ENCODE data around the gene NOP9.

NOP9 gene, protein sequence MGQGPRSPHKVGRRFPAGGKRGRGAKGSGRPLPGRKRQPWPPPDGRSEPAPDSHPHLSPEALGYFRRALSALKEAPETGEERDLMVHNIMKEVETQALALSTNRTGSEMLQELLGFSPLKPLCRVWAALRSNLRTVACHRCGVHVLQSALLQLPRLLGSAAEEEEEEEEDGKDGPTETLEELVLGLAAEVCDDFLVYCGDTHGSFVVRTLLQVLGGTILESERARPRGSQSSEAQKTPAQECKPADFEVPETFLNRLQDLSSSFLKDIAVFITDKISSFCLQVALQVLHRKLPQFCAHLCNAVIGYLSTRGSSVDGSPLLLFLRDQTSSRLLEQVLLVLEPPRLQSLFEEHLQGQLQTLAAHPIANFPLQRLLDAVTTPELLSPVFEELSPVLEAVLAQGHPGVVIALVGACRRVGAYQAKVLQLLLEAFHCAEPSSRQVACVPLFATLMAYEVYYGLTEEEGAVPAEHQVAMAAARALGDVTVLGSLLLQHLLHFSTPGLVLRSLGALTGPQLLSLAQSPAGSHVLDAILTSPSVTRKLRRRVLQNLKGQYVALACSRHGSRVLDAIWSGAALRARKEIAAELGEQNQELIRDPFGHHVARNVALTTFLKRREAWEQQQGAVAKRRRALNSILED

DNA sequence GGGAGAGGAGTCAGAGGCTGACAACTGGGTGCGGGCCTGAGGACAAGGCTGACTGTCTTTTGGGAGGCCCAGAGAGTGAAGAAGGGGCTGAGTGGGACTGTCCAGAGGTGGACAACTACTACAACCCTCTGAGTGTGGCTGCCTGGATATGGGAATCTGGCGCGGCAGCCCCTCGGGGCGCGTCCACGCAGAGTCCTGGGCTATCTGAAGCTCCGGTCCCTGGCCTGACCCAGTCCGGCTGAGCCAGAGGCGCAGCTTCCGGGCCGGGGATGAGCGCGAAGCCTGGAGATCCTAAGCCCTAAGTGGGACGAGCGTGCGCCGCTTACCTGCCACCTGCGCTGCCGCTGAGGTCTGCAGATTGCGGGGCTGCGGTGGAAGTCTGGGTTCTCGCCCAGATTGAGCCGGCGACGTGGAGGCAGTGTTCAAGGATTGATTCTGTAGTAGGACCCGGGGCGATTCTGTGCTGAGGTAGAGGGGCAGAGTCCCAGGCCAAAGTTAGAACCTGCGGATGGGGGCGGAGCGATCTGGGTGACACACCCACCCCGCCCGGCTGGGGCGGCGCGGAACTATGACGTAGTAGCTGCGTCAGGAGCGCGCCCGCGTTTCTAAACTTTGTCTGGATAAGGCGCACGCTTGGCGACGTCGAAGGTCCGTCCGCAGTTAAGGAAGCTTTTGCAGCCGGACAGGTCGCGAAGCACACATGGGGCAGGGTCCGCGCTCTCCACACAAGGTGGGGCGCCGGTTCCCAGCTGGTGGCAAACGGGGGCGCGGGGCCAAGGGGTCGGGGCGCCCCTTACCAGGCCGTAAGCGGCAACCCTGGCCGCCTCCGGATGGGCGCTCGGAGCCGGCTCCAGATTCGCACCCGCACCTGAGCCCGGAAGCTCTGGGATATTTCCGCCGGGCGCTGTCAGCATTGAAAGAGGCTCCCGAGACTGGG lies at the start of gene NOP9, which contains the start of gene DHRS1:
NOP9 (plus strand) TSS at position 596 of the 937 bp plus-strand sequence; CDS start at position 701, 105 bp downstream.
DHRS1 (minus strand) TSS at position 526 of the 937 bp plus-strand sequence. CDS start 674 bp downstream, outside the sequence.
- TF ChIP-seq, protein P1, sequence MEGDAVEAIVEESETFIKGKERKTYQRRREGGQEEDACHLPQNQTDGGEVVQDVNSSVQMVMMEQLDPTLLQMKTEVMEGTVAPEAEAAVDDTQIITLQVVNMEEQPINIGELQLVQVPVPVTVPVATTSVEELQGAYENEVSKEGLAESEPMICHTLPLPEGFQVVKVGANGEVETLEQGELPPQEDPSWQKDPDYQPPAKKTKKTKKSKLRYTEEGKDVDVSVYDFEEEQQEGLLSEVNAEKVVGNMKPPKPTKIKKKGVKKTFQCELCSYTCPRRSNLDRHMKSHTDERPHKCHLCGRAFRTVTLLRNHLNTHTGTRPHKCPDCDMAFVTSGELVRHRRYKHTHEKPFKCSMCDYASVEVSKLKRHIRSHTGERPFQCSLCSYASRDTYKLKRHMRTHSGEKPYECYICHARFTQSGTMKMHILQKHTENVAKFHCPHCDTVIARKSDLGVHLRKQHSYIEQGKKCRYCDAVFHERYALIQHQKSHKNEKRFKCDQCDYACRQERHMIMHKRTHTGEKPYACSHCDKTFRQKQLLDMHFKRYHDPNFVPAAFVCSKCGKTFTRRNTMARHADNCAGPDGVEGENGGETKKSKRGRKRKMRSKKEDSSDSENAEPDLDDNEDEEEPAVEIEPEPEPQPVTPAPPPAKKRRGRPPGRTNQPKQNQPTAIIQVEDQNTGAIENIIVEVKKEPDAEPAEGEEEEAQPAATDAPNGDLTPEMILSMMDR (IDR thresholded peaks at IDR 0.05; ENCODE audit: low read depth, low read length): no peak
- peak within 1 kb of the TSS; percentile 96 for H3K4me3 ChIP-seq (ENCODE audit: low read depth, low read length)

GRCh38 chr14:24250354-24250753 lies 49.3 kb upstream of the NOP9 start:
- no peak overlapping the region for H3K4me3 ChIP-seq (ENCODE audit: low read depth, low read length)
- TF ChIP-seq, protein P1 (IDR thresholded peaks at IDR 0.05; ENCODE audit: low read depth, low read length): no peak

- H3K4me3 ChIP-seq (ENCODE audit: low read depth, low read length): no peak overlapping the region
- TF ChIP-seq, protein P1 (IDR thresholded peaks at IDR 0.05; ENCODE audit: low read depth, low read length): no peak
These were observed 47.8 kb upstream of the NOP9 start for GRCh38 chr14:24251880-24252288.

GRCh38 chr14:24252289-24253124 lies 47.1 kb upstream of the NOP9 start:
- no peak overlapping the region for H3K4me3 ChIP-seq (ENCODE audit: low read depth, low read length)
- TF ChIP-seq, protein P1 (IDR thresholded peaks at IDR 0.05; ENCODE audit: low read depth, low read length): no peak

DNA sequence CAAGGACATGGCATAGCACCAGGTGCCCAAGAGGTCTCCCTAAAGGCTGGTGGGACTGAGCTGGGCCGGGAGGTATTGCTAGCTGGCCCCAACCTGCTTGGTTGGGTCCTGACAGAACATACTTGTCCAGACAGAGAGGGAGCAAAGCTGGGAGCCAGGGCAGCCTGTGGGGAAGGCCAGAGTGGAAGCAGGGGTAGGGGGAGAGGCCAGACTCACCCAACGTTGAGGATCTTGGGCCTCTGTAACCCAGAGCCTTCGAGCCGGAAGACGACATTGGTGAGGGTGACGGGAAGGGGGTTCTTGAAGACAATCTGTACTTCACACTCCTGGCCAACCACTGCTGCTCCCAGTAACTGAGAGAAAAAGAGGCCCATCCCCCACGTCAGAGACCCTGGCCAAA lies 45.7 kb upstream of the NOP9 start:
- TF ChIP-seq, protein P1 (IDR thresholded peaks at IDR 0.05; ENCODE audit: low read depth, low read length): no peak

GRCh38 chr14:24254630-24255392 lies 44.8 kb upstream of the NOP9 start:
- TF ChIP-seq, protein P1 (IDR thresholded peaks at IDR 0.05; ENCODE audit: low read depth, low read length): no peak
- H3K4me3 ChIP-seq (ENCODE audit: low read depth, low read length): no peak overlapping the region

More for the DNA sequence above, 45.7 kb upstream of the NOP9 start:
- H3K4me3 ChIP-seq (ENCODE audit: low read depth, low read length): no peak overlapping the region

All from WI38 (cell line).